Measurements from ENCODE around the gene PNKP. TPM values are rescaled to one million over a fixed set of nuclear protein-coding genes. Genes with fewer than 3 reads are reported as not detected.

Gene PNKP
- total and polyA plus RNA-seq, 10 of the 15 experiments (the other 5 are each of a cell fraction or from before 2014, with no cell fraction given): 2.9 to 82.3 (median 33.2) TPM

GRCh38 chr19:49882643-49883042 lies 15.3 kb upstream of the PNKP start:
- DNase-seq (ENCODE audit: low read depth, low spot score) (no peak), ATAC-seq (no peak), FAIRE-seq (no peak)
- Histone ChIP-seq H2AFZ (ENCODE audit: control insufficient read depth, low read depth, low read length) (no peak overlapping the region), H3K9me3 (replicated peaks; ENCODE audit: control insufficient read depth, insufficient read depth, low read length) (no peaks in the 10 kb centered on the region; the same call in 2 of the 3 replicates), H3K79me2 (ENCODE audit: control insufficient read depth, insufficient read depth, low read length) (peaks cover 6% of the 10 kb centered on the region), H3K36me3 (ENCODE audit: control insufficient read depth in 2 of 2, insufficient read depth in 2 of 2, low read length in 1 of 2) (peaks cover 8 to 13% of the 10 kb centered on the region in 2 experiments), H3K4me3 (no peak overlapping the region), H4K20me1 (ENCODE audit: control insufficient read depth, insufficient read depth) (no peaks in the 10 kb centered on the region), H3K9ac (ENCODE audit: control insufficient read depth, insufficient read depth, low read length) (no peak overlapping the region), H3K27me3 (replicated peaks in 1 of 2; ENCODE audit: control insufficient read depth in 2 of 2, insufficient read depth in 2 of 2, low read length in 1 of 2) (no peaks in the 10 kb centered on the region), H3K4me1 (ENCODE audit: control insufficient read depth, insufficient read depth, low read length) (peaks cover 12% of the 10 kb centered on the region), H3K4me2 (ENCODE audit: control insufficient read depth, insufficient read depth) (no peak overlapping the region), H3K27ac (ENCODE audit: control insufficient read depth, insufficient read depth) (no peak overlapping the region)
- ChIA-PET CTCF (no interaction called here), RAD21 (ENCODE audit: unreplicated experiment) (no interaction called here), SMC1A (ENCODE audit: uncharacterized antibody, unreplicated experiment) (interaction anchor here (1.0 to 1.1 kb wide), 2 partner anchors 12 to 29 kb away, joined by 3 read pairs; no protein-coding TSS in a partner anchor), POLR2A (interaction anchor here (1.0 kb wide), 2 partner anchors 11 to 24 kb away, joined by 3 read pairs; no protein-coding TSS in a partner anchor)
- in situ Hi-C loops (cut with MboI) (loop anchor here (25.0 kb wide), 1 partner anchor 1245 kb away; the partner anchor contains the start of genes CA11 and DBP), intact Hi-C loops (cut with micrococcal nuclease; ENCODE audit: unreplicated experiment) (no loop called here)
- BruUV-seq (replicated peaks): no TSS peak
- 95% methylated on average over 14 of the region's 14 CpGs for WGBS (ENCODE audit: insufficient coverage, insufficient replicate concordance, low lambda C conversion rate, missing lambda C conversion rate)
- no peak for TF ChIP-seq IRF4 (IDR thresholded peaks at IDR 0.05; ENCODE audit: low read depth, low read length)
- TF ChIP-seq BCL11A (IDR thresholded peaks at IDR 0.05; ENCODE audit: low read depth, low read length): no peak
- no peak for TF ChIP-seq CEBPB (IDR thresholded peaks at IDR 0.05; ENCODE audit: borderline replicate concordance in 1 of 2, low read depth in 2 of 2, low read length in 2 of 2)
- no peak for TF ChIP-seq ZNF592 (IDR thresholded peaks at IDR 0.05)
- no peak for TF ChIP-seq CREB1 (IDR thresholded peaks at IDR 0.05; ENCODE audit: low read depth)
- TF ChIP-seq BHLHE40 (IDR thresholded peaks at IDR 0.05; ENCODE audit: borderline replicate concordance in 1 of 2, low read depth in 2 of 2, low read length in 1 of 2): no peak
- TF ChIP-seq ZNF622 (IDR thresholded peaks at IDR 0.05): no peak
- TF ChIP-seq SREBF1 (IDR thresholded peaks at IDR 0.05; ENCODE audit: low read length): no peak
- TF ChIP-seq TCF7 (IDR thresholded peaks at IDR 0.05; ENCODE audit: borderline replicate concordance): no peak
- no peak for TF ChIP-seq SMC3 (IDR thresholded peaks at IDR 0.05; ENCODE audit: borderline replicate concordance, low read length)
- TF ChIP-seq TCF3 (IDR thresholded peaks at IDR 0.05; ENCODE audit: borderline replicate concordance, insufficient read depth, low read depth, low read length): no peak
- TF ChIP-seq IKZF1 (conservative IDR thresholded peaks at IDR 0.05): no peak
